ENCODE data around the gene FZD10. TPM values are rescaled to one million over a fixed set of nuclear protein-coding genes. Genes with fewer than 3 reads are reported as not detected.

The FZD10 gene
- total and polyA plus RNA-seq, 2 of the 4 experiments (the other 2 are of a cell fraction), result not detected

- DNase-seq (no peak), ATAC-seq (ENCODE audit: low read depth) (no peak)
- H3K4me2 ChIP-seq (ENCODE audit: low read depth, low read length), result no peak overlapping the region
- no peak overlapping the region for H3K27ac ChIP-seq (ENCODE audit: insufficient read depth, low read length)
- H3K79me1 ChIP-seq (ENCODE audit: low read depth in 1 of 2, low read length in 2 of 2), result no peaks in the 10 kb centered on the region
- no peaks in the 10 kb centered on the region for H4K20me1 ChIP-seq (ENCODE audit: insufficient read depth, low read length)
- H3K4me1 ChIP-seq (ENCODE audit: control insufficient read depth, insufficient read depth, low read length), result no peaks in the 10 kb centered on the region
- H2BK120ac ChIP-seq (ENCODE audit: low read depth, low read length), result no peak overlapping the region
- H2AK5ac ChIP-seq (ENCODE audit: low read depth, low read length), result no peak overlapping the region
- 74% methylated on average over 7 of the region's 22 CpGs; no CpG with 5 or more reads in 1 of the 2 experiments for WGBS, 2 experiments (ENCODE audit: extremely low coverage in 2 of 2, insufficient read length in 1 of 2)
- no peaks in the 10 kb centered on the region for H3K9me1 ChIP-seq (ENCODE audit: insufficient read depth, low read length)
- no peak overlapping the region for H2AK9ac ChIP-seq (replicated peaks; ENCODE audit: low read depth, low read length, poor library complexity)
- no peak overlapping the region for H3K4me3 ChIP-seq (ENCODE audit: insufficient read depth, low read depth, low read length)
- TF ChIP-seq SMC3 (IDR thresholded peaks at IDR 0.05; ENCODE audit: low read depth, low read length) (no peak), POLR2A (IDR thresholded peaks at IDR 0.05; ENCODE audit: low read depth, low read length) (no peak), ELK1 (IDR thresholded peaks at IDR 0.05; ENCODE audit: borderline replicate concordance, low read depth, low read length) (no peak), CEBPB (IDR thresholded peaks at IDR 0.05; ENCODE audit: low read depth, low read length) (no peak), NFE2L2 (IDR thresholded peaks at IDR 0.05; ENCODE audit: low read depth, low read length) (no peak), MXI1 (IDR thresholded peaks at IDR 0.05; ENCODE audit: borderline replicate concordance, low read depth, low read length) (no peak), CHD1 (IDR thresholded peaks at IDR 0.05; ENCODE audit: low read depth, low read length) (no peak), BHLHE40 (IDR thresholded peaks at IDR 0.05; ENCODE audit: low read depth, low read length) (no peak), MAZ (IDR thresholded peaks at IDR 0.05; ENCODE audit: borderline replicate concordance, low read depth, low read length) (no peak)
- TF ChIP-seq, protein P1, sequence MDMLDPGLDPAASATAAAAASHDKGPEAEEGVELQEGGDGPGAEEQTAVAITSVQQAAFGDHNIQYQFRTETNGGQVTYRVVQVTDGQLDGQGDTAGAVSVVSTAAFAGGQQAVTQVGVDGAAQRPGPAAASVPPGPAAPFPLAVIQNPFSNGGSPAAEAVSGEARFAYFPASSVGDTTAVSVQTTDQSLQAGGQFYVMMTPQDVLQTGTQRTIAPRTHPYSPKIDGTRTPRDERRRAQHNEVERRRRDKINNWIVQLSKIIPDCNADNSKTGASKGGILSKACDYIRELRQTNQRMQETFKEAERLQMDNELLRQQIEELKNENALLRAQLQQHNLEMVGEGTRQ (IDR thresholded peaks at IDR 0.05; ENCODE audit: low read depth, low read length), result no peak
- intact Hi-C loops (cut with micrococcal nuclease), result no loop called here
- H4K8ac ChIP-seq (ENCODE audit: low read depth in 2 of 2, low read length in 2 of 2), result no peak overlapping the region
- no peak overlapping the region for H4K91ac ChIP-seq (ENCODE audit: insufficient read depth, low read depth, low read length)
- no peak overlapping the region for H2BK5ac ChIP-seq (ENCODE audit: low read depth, low read length, poor library complexity, severe bottlenecking)
- no peak overlapping the region for H3K4ac ChIP-seq (ENCODE audit: low read depth, low read length)
- BruUV-seq (replicated peaks), result no TSS peak
- H3K56ac ChIP-seq (ENCODE audit: extremely low read depth, insufficient read depth, low read length), result no peak overlapping the region
- H3K14ac ChIP-seq (replicated peaks; ENCODE audit: low read depth, low read length), result no peak overlapping the region
- dilution Hi-C loops (cut with HindIII; ENCODE audit: low sequenced_read_pairs, unreplicated experiment), result no loop called here
- H2BK20ac ChIP-seq (ENCODE audit: low read depth, low read length), result no peak overlapping the region
- H3K36me3 ChIP-seq (ENCODE audit: control insufficient read depth, insufficient read depth, low read length), result no peaks in the 10 kb centered on the region
- no peaks in the 10 kb centered on the region for H3K27me3 ChIP-seq (ENCODE audit: control insufficient read depth, insufficient read depth, low read length)
- ChIA-PET POLR2A (ENCODE audit: unreplicated experiment) (no interaction called here), CTCF (no interaction called here)
- H3K9me3 ChIP-seq (ENCODE audit: control insufficient read depth, insufficient read depth, low read length), result peaks cover 32% of the 10 kb centered on the region
- H3K9ac ChIP-seq (ENCODE audit: low read depth, low read length), result no peak overlapping the region
- H3K23ac ChIP-seq (ENCODE audit: low read depth, low read length), result no peak overlapping the region
- H2AFZ ChIP-seq (replicated peaks; ENCODE audit: low read length, poor library complexity), result no peak overlapping the region
- H4K5ac ChIP-seq (ENCODE audit: low read depth, low read length), result no peak overlapping the region
- in situ Hi-C loops (cut with MboI; ENCODE audit: low sequenced_read_pairs), result no loop called here
- H2BK15ac ChIP-seq (ENCODE audit: low read depth, low read length), result no peak overlapping the region
- no peak overlapping the region for H3K18ac ChIP-seq (ENCODE audit: low read depth, low read length)
Observed at GRCh38 chr12:130154276-130155070, 7.8 kb upstream of the FZD10 start.

All from IMR-90 (cell line).